Cardiac muscle cell (in vitro differentiated cells and primary cell): ENCODE results near the gene MYG1. TPM values are rescaled to one million over a fixed set of nuclear protein-coding genes. Genes with fewer than 3 reads are reported as not detected.
"Not testable (repeated sequence)": the region's sequence is repeated elsewhere in the genome, so short reads cannot be mapped to it uniquely, and the experiment has no call there.

Experiments used
- DNase-seq, 2 donors: peaks; one replicate each; pipeline versions ENCODE4 v3.0.0 to v3.0.0-alpha.2; 2010 to 2017; ENCODE audit warnings: low read depth in 1 of 2, low spot score in 1 of 2
- H3K27ac ChIP-seq: fragments of 200-600 bp; sonication (generic); 2 replicates; pipeline ENCODE4 v1.5.1; 2016
- H3K27me3 ChIP-seq: fragments of 200-600 bp; sonication (generic); 2 replicates; pipeline ENCODE4 v1.6.0; 2016; ENCODE audit warnings: control low read depth
- H3K36me3 ChIP-seq: fragments of 200-600 bp; sonication (generic); 2 replicates; pipeline ENCODE4 v1.5.1; 2016; ENCODE audit warnings: control low read depth
- H3K4me1 ChIP-seq: fragments of 200-600 bp; sonication (generic); 2 replicates; pipeline ENCODE4 v1.8.1; 2017; ENCODE audit warnings: low read depth, mild to moderate bottlenecking, mixed run types
- H3K4me3 ChIP-seq: fragments of 200-600 bp; sonication (generic); 2 replicates; pipeline ENCODE4 v1.5.1; 2016; ENCODE audit warnings: mild to moderate bottlenecking
- H3K9me3 ChIP-seq: fragments of 200-600 bp; sonication (generic); 2 replicates; pipeline ENCODE4 v1.5.1; 2017; ENCODE audit warnings: low read depth, mild to moderate bottlenecking, control low read depth
- CTCF ChIP-seq: IDR thresholded peaks from 2 replicates; pipeline ENCODE4 v1.5.1; 2012; ENCODE audit warnings: low read depth, mild to moderate bottlenecking, low read length
- polyA plus RNA-seq: library from polyadenylated mRNA; unstranded; fragments of >200 nt; fragmentation: Nextera tagmentation; extraction: Ambion mirVana; gene quantifications from 2 replicates; pipeline ENCODE4 v1.2.1, GENCODE V29; 2016
- total RNA-seq: library from RNA; depleted of rRNA; stranded (reverse); fragments of >200 nt; gene quantifications from 2 replicates; pipeline ENCODE4 v1.2.3, GENCODE V29; 2016

The MYG1 gene
- total and polyA plus RNA-seq, 2 experiments from 2014 or later: 71.0 to 75.4 TPM

- H3K27me3 ChIP-seq: no peaks in the 10 kb centered on the region
- peaks cover 9% of the 10 kb centered on the region for H3K4me1 ChIP-seq
- no peaks in the 10 kb centered on the region for H3K9me3 ChIP-seq
- peak overlapping the region; percentile 83 for H3K4me3 ChIP-seq
- DNase-seq: no peak
- H3K36me3 ChIP-seq: peaks cover 8% of the 10 kb centered on the region
- TF ChIP-seq CTCF: no peak
- peak overlapping the region; percentile 87 for H3K27ac ChIP-seq
These were observed 3.6 kb upstream of the MYG1 start for GRCh38 chr12:53295891-53296219.

DNA sequence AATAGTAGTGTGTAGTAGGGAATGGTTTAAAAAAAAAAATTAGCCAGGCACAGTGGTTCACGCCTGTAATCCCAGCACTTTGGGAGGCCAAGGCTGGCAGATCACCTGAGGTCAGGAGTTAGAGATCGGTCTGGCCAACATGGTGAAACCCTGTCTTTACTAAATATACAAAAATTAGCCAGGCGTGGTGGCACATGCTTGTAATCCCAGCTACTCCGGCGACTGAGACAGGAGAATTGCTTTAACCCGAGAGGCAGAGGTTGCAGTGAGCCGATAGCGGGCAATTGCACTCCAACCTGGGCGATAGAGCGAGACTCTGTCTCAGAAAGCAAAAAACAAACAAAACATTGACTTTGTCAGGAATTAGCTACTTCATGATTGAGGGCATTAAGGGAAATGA is 2.4 kb upstream of the MYG1 start:
- not testable (repeated sequence) for H3K27ac ChIP-seq

GRCh38 chr12:53298164-53298563 is 1.3 kb upstream of the MYG1 start:
- Histone ChIP-seq H3K27me3 (no peaks in the 10 kb centered on the region), H3K9me3 (no peaks in the 10 kb centered on the region), H3K27ac (no peak overlapping the region), H3K36me3 (peaks cover 11% of the 10 kb centered on the region), H3K4me3 (no peak overlapping the region), H3K4me1 (peaks cover 9% of the 10 kb centered on the region)
- TF ChIP-seq CTCF: no peak
- DNase-seq: peak in 1 of 2 donors; percentile 89

More for the DNA sequence above, 2.4 kb upstream of the MYG1 start:
- not testable (repeated sequence) for H3K27me3 ChIP-seq, H3K4me3 ChIP-seq, DNase-seq, H3K36me3 ChIP-seq, H3K9me3 ChIP-seq, H3K4me1 ChIP-seq

- DNase-seq: peak in 1 of 2 donors; percentile 83
- no peak overlapping the region for H3K27ac ChIP-seq
- H3K36me3 ChIP-seq: peaks cover 11% of the 10 kb centered on the region
- H3K9me3 ChIP-seq: no peaks in the 10 kb centered on the region
- no peak for TF ChIP-seq CTCF
- peaks cover 9% of the 10 kb centered on the region for H3K4me1 ChIP-seq
- no peaks in the 10 kb centered on the region for H3K27me3 ChIP-seq
- peak overlapping the region; percentile 94 for H3K4me3 ChIP-seq
These were observed 418 bp upstream of the MYG1 start for GRCh38 chr12:53299101-53299453.

GRCh38 chr12:53300187-53300586 is 692 bp downstream of the MYG1 start:
- Histone ChIP-seq H3K4me1 (peaks cover 9% of the 10 kb centered on the region), H3K9me3 (no peaks in the 10 kb centered on the region), H3K4me3 (peak overlapping the region; percentile 94), H3K27ac (peak overlapping the region; percentile 70), H3K36me3 (peaks cover 13% of the 10 kb centered on the region), H3K27me3 (no peaks in the 10 kb centered on the region)
- no peak for TF ChIP-seq CTCF
- DNase-seq: peak; percentile 5 to 57

GRCh38 chr12:53302903-53303302 is 3.4 kb downstream of the MYG1 start:
- Histone ChIP-seq H3K9me3 (no peaks in the 10 kb centered on the region), H3K36me3 (peaks cover 27% of the 10 kb centered on the region), H3K4me3 (no peak overlapping the region), H3K27me3 (no peaks in the 10 kb centered on the region), H3K27ac (no peak overlapping the region), H3K4me1 (peaks cover 3% of the 10 kb centered on the region)
- DNase-seq: no peak
- no peak for TF ChIP-seq CTCF
